AG04450 (cell line): ENCODE measurements around the gene GLOD5. TPM values are rescaled to one million over a fixed set of nuclear protein-coding genes. Genes with fewer than 3 reads are reported as not detected.

Experiments used
- CTCF ChIA-PET: fragments of 300-600, 350-600 bp; formaldehyde crosslinking; extraction: SDS; loops from one replicate; lab custom pipeline; 2022; ENCODE audit warnings: antibody characterized with exemption, inconsistent platforms; lab: Charles Lee
- POLR2A ChIA-PET: fragments of 350-600 bp; formaldehyde crosslinking; extraction: SDS; loops from one replicate; lab custom pipeline; 2021; ENCODE audit warnings: antibody characterized with exemption, inconsistent platforms; lab: Yijun Ruan, JAX
- DNase-seq: peaks from one replicate; pipeline ENCODE4 v3.0.0-alpha.2; 2011; ENCODE audit warnings: low read depth, low spot score
- H3K27ac ChIP-seq: one replicate; pipeline ENCODE4 v1.5.1; 2012; ENCODE audit warnings: low read depth, low read length, control low read depth
- H3K27me3 ChIP-seq: one replicate; pipeline ENCODE4 v1.6.0; 2012; ENCODE audit warnings: low read length; ENCODE audit not compliant: control insufficient read depth, insufficient read depth
- H3K4me3 ChIP-seq: 2 replicates; pipeline ENCODE4 v1.5.1; 2011; ENCODE audit warnings: mild to moderate bottlenecking, low read depth, low read length, control low read depth
- H3K9me3 ChIP-seq: 2 replicates; pipeline ENCODE4 v1.5.1; 2012; ENCODE audit warnings: low read length; ENCODE audit not compliant: control insufficient read depth, insufficient read depth
- polyA plus RNA-seq: library from polyadenylated mRNA; depleted of rRNA; stranded (reverse); fragments of >200 nt; gene quantifications from 2 replicates; pipeline ENCODE4 v1.2.3, GENCODE V29; 2011
- TF ChIP-seq, protein P1 (sequence below): IDR thresholded peaks from 2 replicates; pipeline ENCODE4 v1.5.1; 2011; ENCODE audit warnings: low read depth, low read length, control low read depth, inconsistent platforms

GLOD5 gene
- polyA plus RNA-seq, 1 experiment: not detected

DNA sequence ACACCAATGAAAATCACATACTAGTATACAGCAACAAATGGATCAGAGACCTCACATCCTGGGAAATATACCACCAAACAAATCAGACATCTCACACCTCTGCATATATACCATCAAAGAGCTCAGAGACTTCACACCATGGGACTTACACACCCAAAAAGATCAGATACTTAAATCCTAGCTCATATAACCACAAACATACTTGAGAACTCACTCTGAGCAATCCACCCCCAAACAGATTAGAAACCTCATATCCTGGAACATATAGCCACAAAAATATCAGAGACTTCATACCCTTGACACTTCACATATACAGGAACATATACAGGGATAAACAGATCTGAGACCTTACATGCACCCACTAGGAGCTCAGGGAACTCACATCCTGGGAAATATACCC is 32.9 kb upstream of the GLOD5 start:
- TF ChIP-seq, protein P1, sequence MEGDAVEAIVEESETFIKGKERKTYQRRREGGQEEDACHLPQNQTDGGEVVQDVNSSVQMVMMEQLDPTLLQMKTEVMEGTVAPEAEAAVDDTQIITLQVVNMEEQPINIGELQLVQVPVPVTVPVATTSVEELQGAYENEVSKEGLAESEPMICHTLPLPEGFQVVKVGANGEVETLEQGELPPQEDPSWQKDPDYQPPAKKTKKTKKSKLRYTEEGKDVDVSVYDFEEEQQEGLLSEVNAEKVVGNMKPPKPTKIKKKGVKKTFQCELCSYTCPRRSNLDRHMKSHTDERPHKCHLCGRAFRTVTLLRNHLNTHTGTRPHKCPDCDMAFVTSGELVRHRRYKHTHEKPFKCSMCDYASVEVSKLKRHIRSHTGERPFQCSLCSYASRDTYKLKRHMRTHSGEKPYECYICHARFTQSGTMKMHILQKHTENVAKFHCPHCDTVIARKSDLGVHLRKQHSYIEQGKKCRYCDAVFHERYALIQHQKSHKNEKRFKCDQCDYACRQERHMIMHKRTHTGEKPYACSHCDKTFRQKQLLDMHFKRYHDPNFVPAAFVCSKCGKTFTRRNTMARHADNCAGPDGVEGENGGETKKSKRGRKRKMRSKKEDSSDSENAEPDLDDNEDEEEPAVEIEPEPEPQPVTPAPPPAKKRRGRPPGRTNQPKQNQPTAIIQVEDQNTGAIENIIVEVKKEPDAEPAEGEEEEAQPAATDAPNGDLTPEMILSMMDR: no peak
- ChIA-PET CTCF (no interaction called here), POLR2A (no interaction called here)
- H3K27me3 ChIP-seq: no peaks in the 10 kb centered on the region
- H3K4me3 ChIP-seq: no peak overlapping the region
- no peak overlapping the region for H3K27ac ChIP-seq
- no peaks in the 10 kb centered on the region for H3K9me3 ChIP-seq
- no peak for DNase-seq

DNA sequence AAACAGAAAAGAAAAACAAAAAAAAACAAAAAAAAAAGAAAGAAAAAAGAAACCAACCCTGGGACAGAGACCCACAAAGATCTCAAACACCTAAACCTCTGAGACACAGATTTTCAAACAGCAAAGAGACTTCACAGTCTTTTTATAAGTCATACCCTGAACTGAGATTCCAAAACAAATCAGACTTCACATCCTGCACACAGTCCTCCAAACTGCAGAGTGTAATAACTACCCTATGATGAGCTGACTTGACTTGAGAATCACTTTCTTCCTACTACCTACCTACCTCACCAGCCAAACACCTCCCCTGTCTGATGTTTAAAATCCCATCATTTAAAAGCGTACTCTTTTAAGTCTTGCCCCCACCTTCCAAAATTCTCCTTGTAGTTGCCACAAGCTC is 25.2 kb upstream of the GLOD5 start:
- TF ChIP-seq, protein P1: no peak
- ChIA-PET POLR2A (interaction anchor here (0.6 kb wide), 1 partner anchor 32 kb away, joined by 3 read pairs; no protein-coding TSS in a partner anchor), CTCF (interaction anchor here (0.9 kb wide), 1 partner anchor 456 kb away, joined by 3 read pairs; no protein-coding TSS in a partner anchor)
- no peak for DNase-seq
- Histone ChIP-seq H3K9me3 (no peaks in the 10 kb centered on the region), H3K27ac (no peak overlapping the region), H3K27me3 (no peaks in the 10 kb centered on the region), H3K4me3 (no peak overlapping the region)

DNA sequence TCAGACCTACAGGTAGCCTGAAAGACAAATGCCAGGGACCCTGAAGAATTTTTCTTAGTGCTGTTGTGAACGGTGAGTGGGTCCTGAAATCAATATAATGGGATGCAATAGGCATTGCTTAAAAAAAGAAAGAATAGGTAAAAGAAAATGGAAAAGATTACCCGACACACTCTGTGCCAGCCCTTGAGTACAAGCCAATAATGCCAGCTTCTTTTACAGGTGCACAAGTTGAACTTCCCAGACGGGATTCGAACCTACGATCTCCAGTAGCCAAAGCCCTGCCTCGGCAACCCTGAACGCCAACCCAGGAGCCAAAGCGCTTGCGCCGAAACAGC is 24.7 kb upstream of the GLOD5 start:
- H3K4me3 ChIP-seq: peak overlapping the region; percentile 51
- no peak for DNase-seq
- peak overlapping the region; percentile 11 for H3K27ac ChIP-seq
- ChIA-PET CTCF (interaction anchor here (0.9 kb wide), 1 partner anchor 456 kb away, joined by 3 read pairs; no protein-coding TSS in a partner anchor), POLR2A (interaction anchor here (0.6 to 1.4 kb wide), 9 partner anchors 19 to 201 kb away, joined by 3 to 9 read pairs (median 4); partner anchors contain the start of genes HDAC6, PQBP1, SUV39H1 and TIMM17B)
- no peaks in the 10 kb centered on the region for H3K27me3 ChIP-seq
- no peaks in the 10 kb centered on the region for H3K9me3 ChIP-seq
- TF ChIP-seq, protein P1: no peak

DNA sequence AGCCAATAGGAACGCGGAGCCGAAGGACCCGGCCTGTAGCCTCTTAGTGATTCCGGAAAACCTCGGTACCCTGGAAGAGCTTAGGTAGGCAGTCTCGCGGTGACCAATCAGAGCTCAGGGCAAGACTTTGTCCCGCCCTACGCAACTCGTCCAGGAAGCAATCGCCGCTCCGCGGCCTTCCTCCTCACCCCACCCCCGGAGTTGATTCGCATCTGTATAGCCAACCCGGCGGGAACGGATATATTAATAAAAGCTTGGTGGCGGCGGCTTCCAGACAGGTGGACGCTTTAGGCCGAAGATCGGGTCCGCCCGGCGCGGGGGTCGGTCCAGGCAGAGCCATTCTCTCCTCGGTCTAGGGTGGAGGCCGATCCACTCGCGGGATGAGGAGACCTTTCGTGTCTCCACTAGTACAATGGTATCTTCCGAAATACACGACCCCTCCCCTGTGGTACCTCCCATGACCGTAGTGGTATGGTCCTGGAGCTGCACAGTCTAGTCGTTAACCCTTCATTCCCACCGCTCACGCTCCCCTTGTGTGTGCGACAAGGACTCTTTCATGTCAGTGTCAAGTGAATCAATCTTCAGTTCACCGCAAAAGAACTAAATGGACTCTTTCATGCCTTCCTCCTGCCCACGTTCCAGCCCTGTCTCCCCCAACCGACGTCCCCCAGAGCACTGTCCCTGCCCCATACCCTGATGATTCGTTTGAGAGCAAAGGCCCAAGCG is 24.2 kb upstream of the GLOD5 start:
- H3K27me3 ChIP-seq: no peaks in the 10 kb centered on the region
- peak overlapping the region; percentile 83 for H3K27ac ChIP-seq
- ChIA-PET CTCF (interaction anchor here (0.9 kb wide), 1 partner anchor 455 kb away, joined by 3 read pairs; no protein-coding TSS in a partner anchor), POLR2A (interaction anchor here (0.6 to 1.4 kb wide), 10 partner anchors 18 to 201 kb away, joined by 3 to 9 read pairs (median 4); partner anchors contain the start of genes HDAC6, PQBP1, SUV39H1 and TIMM17B)
- TF ChIP-seq, protein P1: no peak
- peak; percentile 93 for DNase-seq
- no peaks in the 10 kb centered on the region for H3K9me3 ChIP-seq
- H3K4me3 ChIP-seq: peak overlapping the region; percentile 66

DNA sequence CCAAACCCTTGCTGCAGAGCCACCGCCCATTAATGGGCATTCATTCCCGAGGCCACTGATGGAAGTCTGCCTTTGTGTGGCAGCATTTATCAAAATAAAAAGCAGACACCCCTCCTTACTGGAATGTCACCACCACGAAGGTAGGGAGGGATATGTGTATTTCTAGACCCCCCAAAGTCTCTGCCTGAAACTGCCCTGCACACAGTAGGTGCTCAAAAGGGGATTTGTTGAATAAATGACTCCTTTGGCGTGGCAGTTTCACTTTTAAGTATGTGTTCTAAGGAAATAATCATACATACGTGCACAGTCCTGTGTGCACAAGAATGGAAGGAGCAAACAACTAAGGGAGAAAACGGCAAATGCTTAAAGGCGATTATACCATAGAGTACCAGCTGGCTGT is 23.6 kb upstream of the GLOD5 start:
- DNase-seq: no peak
- Histone ChIP-seq H3K27ac (no peak overlapping the region), H3K4me3 (peak overlapping the region; percentile 66), H3K9me3 (no peaks in the 10 kb centered on the region), H3K27me3 (no peaks in the 10 kb centered on the region)
- POLR2A ChIA-PET: interaction anchor here (1.0 to 1.4 kb wide), 4 partner anchors 42 to 160 kb away, joined by 3 to 4 read pairs (median 4); partner anchors contain the start of genes PQBP1, SUV39H1 and TIMM17B
- TF ChIP-seq, protein P1: no peak
- CTCF ChIA-PET: no interaction called here
